ENCODE results near the gene RAPH1. TPM values are rescaled to one million over a fixed set of nuclear protein-coding genes. Genes with fewer than 3 reads are reported as not detected.

RAPH1 gene
- total and polyA plus RNA-seq, 3 experiments from 2014 or later: 2.8 to 3.5 TPM; not detected in 1

- no peak overlapping the region for H3K27ac ChIP-seq (ENCODE audit: low read depth, low read length)
- H3K4me1 ChIP-seq (ENCODE audit: insufficient read depth, low read length): no peaks in the 10 kb centered on the region
- peaks cover 1 to 4% of the 10 kb centered on the region in 2 donors for H3K27me3 Mint-ChIP-seq
- ChIA-PET CTCF (no interaction called here), POLR2A (no interaction called here)
- no peaks in the 10 kb centered on the region for H3K27me3 ChIP-seq (ENCODE audit: insufficient read depth, low read length, poor library complexity, severe bottlenecking)
- H3K36me3 Mint-ChIP-seq: peaks cover 0 to 1% (median 0%) of the 10 kb centered on the region in 3 donors
- no peak overlapping the region for H3K27ac Mint-ChIP-seq
- no peaks in the 10 kb centered on the region for H3K36me3 ChIP-seq (ENCODE audit: insufficient read depth, low read length)
- no peaks in the 10 kb centered on the region for H3K9me3 ChIP-seq (ENCODE audit: low read length)
- H3K9me3 Mint-ChIP-seq: no peaks in the 10 kb centered on the region
- H3K4me1 Mint-ChIP-seq: no peaks in the 10 kb centered on the region
- no peak overlapping the region for H3K4me3 ChIP-seq (ENCODE audit: low read length)
- H3K4me3 Mint-ChIP-seq: no peak overlapping the region
- no peak for DNase-seq
Measured at GRCh38 chr2:203471323-203471722, 63.8 kb downstream of the RAPH1 start.

- peaks cover 1 to 7% of the 10 kb centered on the region in 2 donors for H3K27me3 Mint-ChIP-seq
- Histone ChIP-seq H3K27me3 (ENCODE audit: insufficient read depth, low read length, poor library complexity, severe bottlenecking) (no peaks in the 10 kb centered on the region), H3K27ac (ENCODE audit: low read depth, low read length) (no peak overlapping the region), H3K4me3 (ENCODE audit: low read length) (no peak overlapping the region), H3K9me3 (ENCODE audit: low read length) (no peaks in the 10 kb centered on the region), H3K4me1 (ENCODE audit: insufficient read depth, low read length) (no peaks in the 10 kb centered on the region), H3K36me3 (ENCODE audit: insufficient read depth, low read length) (no peaks in the 10 kb centered on the region)
- no peak overlapping the region for H3K27ac Mint-ChIP-seq
- H3K4me3 Mint-ChIP-seq: no peak overlapping the region
- no peaks in the 10 kb centered on the region for H3K4me1 Mint-ChIP-seq
- POLR2A ChIA-PET: no interaction called here
- H3K9me3 Mint-ChIP-seq: no peaks in the 10 kb centered on the region
- DNase-seq: no peak
- CTCF ChIA-PET: no interaction called here
- H3K36me3 Mint-ChIP-seq: peaks cover 0 to under 1% (median 0%) of the 10 kb centered on the region in 3 donors
Measured at GRCh38 chr2:203470371-203470770, 64.7 kb downstream of the RAPH1 start.

- ChIA-PET CTCF (interaction anchor here (0.7 kb wide), 1 partner anchor 15 kb away, joined by 4 read pairs; no protein-coding TSS in a partner anchor), POLR2A (no interaction called here)
- no peaks in the 10 kb centered on the region for H3K36me3 Mint-ChIP-seq
- H3K9me3 Mint-ChIP-seq: no peaks in the 10 kb centered on the region
- DNase-seq: no peak
- H3K27me3 Mint-ChIP-seq: peaks cover 1 to 7% of the 10 kb centered on the region in 2 donors
- no peaks in the 10 kb centered on the region for H3K4me1 ChIP-seq (ENCODE audit: insufficient read depth, low read length)
- no peak overlapping the region for H3K27ac ChIP-seq (ENCODE audit: low read depth, low read length)
- no peak overlapping the region for H3K4me3 ChIP-seq (ENCODE audit: low read length)
- no peaks in the 10 kb centered on the region for H3K36me3 ChIP-seq (ENCODE audit: insufficient read depth, low read length)
- no peak overlapping the region for H3K4me3 Mint-ChIP-seq
- H3K27me3 ChIP-seq (ENCODE audit: insufficient read depth, low read length, poor library complexity, severe bottlenecking): no peaks in the 10 kb centered on the region
- H3K9me3 ChIP-seq (ENCODE audit: low read length): no peaks in the 10 kb centered on the region
- no peak overlapping the region for H3K27ac Mint-ChIP-seq
- no peaks in the 10 kb centered on the region for H3K4me1 Mint-ChIP-seq
Measured at GRCh38 chr2:203469546-203469945, 65.6 kb downstream of the RAPH1 start.

GRCh38 chr2:203463266-203463678 is 71.8 kb downstream of the RAPH1 start:
- Histone ChIP-seq H3K36me3 (ENCODE audit: insufficient read depth, low read length) (no peaks in the 10 kb centered on the region), H3K4me3 (ENCODE audit: low read length) (no peak overlapping the region), H3K27ac (ENCODE audit: low read depth, low read length) (no peak overlapping the region), H3K27me3 (ENCODE audit: insufficient read depth, low read length, poor library complexity, severe bottlenecking) (no peaks in the 10 kb centered on the region), H3K9me3 (ENCODE audit: low read length) (no peaks in the 10 kb centered on the region), H3K4me1 (ENCODE audit: insufficient read depth, low read length) (no peaks in the 10 kb centered on the region)
- peak overlapping the region in 1 of 8 donors; percentile 58 for H3K27ac Mint-ChIP-seq
- POLR2A ChIA-PET: no interaction called here
- no peaks in the 10 kb centered on the region for H3K4me1 Mint-ChIP-seq
- CTCF ChIA-PET: no interaction called here
- no peaks in the 10 kb centered on the region for H3K9me3 Mint-ChIP-seq
- no peak for DNase-seq
- H3K27me3 Mint-ChIP-seq: peaks cover 0 to 7% of the 10 kb centered on the region in 2 donors
- H3K36me3 Mint-ChIP-seq: no peaks in the 10 kb centered on the region
- H3K4me3 Mint-ChIP-seq: no peak overlapping the region

- CTCF ChIA-PET: interaction anchor here (0.6 kb wide), 1 partner anchor 134 kb away, joined by 3 read pairs; no protein-coding TSS in a partner anchor
- Mint-ChIP-seq H3K4me1 (no peaks in the 10 kb centered on the region), H3K9me3 (no peaks in the 10 kb centered on the region), H3K36me3 (no peaks in the 10 kb centered on the region), H3K27ac (no peak overlapping the region), H3K4me3 (no peak overlapping the region), H3K27me3 (peaks cover 0 to 7% of the 10 kb centered on the region in 2 donors)
- Histone ChIP-seq H3K4me3 (ENCODE audit: low read length) (no peak overlapping the region), H3K9me3 (ENCODE audit: low read length) (no peaks in the 10 kb centered on the region), H3K4me1 (ENCODE audit: insufficient read depth, low read length) (no peaks in the 10 kb centered on the region), H3K27me3 (ENCODE audit: insufficient read depth, low read length, poor library complexity, severe bottlenecking) (no peaks in the 10 kb centered on the region), H3K27ac (ENCODE audit: low read depth, low read length) (no peak overlapping the region), H3K36me3 (ENCODE audit: insufficient read depth, low read length) (no peaks in the 10 kb centered on the region)
- POLR2A ChIA-PET: no interaction called here
- DNase-seq: no peak
Measured at GRCh38 chr2:203462308-203462707, 72.8 kb downstream of the RAPH1 start.

GRCh38 chr2:203461746-203462145 is 73.4 kb downstream of the RAPH1 start:
- Histone ChIP-seq H3K4me3 (ENCODE audit: low read length) (no peak overlapping the region), H3K9me3 (ENCODE audit: low read length) (no peaks in the 10 kb centered on the region), H3K27me3 (ENCODE audit: insufficient read depth, low read length, poor library complexity, severe bottlenecking) (no peaks in the 10 kb centered on the region), H3K36me3 (ENCODE audit: insufficient read depth, low read length) (no peaks in the 10 kb centered on the region), H3K27ac (ENCODE audit: low read depth, low read length) (no peak overlapping the region), H3K4me1 (ENCODE audit: insufficient read depth, low read length) (no peaks in the 10 kb centered on the region)
- Mint-ChIP-seq H3K9me3 (no peaks in the 10 kb centered on the region), H3K4me1 (no peaks in the 10 kb centered on the region), H3K27ac (no peak overlapping the region), H3K27me3 (peaks cover 0 to 7% of the 10 kb centered on the region in 2 donors), H3K4me3 (no peak overlapping the region), H3K36me3 (no peaks in the 10 kb centered on the region)
- ChIA-PET CTCF (interaction anchor here (0.6 kb wide), 1 partner anchor 134 kb away, joined by 3 read pairs; no protein-coding TSS in a partner anchor), POLR2A (no interaction called here)
- DNase-seq: no peak

- no peak overlapping the region for H3K27ac Mint-ChIP-seq
- H3K27me3 Mint-ChIP-seq: no peaks in the 10 kb centered on the region
- no peaks in the 10 kb centered on the region for H3K36me3 Mint-ChIP-seq
- H3K36me3 ChIP-seq (ENCODE audit: insufficient read depth, low read length): no peaks in the 10 kb centered on the region
- H3K27me3 ChIP-seq (ENCODE audit: insufficient read depth, low read length, poor library complexity, severe bottlenecking): no peaks in the 10 kb centered on the region
- CTCF ChIA-PET: interaction anchor here (1.3 to 2.7 kb wide), 3 partner anchors 11 to 359 kb away, joined by 4 to 8 read pairs (median 8); no protein-coding TSS in a partner anchor
- H3K27ac ChIP-seq (ENCODE audit: low read depth, low read length): no peak overlapping the region
- no peaks in the 10 kb centered on the region for H3K4me1 ChIP-seq (ENCODE audit: insufficient read depth, low read length)
- POLR2A ChIA-PET: no interaction called here
- DNase-seq: no peak
- no peaks in the 10 kb centered on the region for H3K9me3 ChIP-seq (ENCODE audit: low read length)
- peaks cover 0 to 6% (median 0%) of the 10 kb centered on the region in 3 donors for H3K4me1 Mint-ChIP-seq
- H3K9me3 Mint-ChIP-seq: no peaks in the 10 kb centered on the region
- no peak overlapping the region for H3K4me3 Mint-ChIP-seq
- H3K4me3 ChIP-seq (ENCODE audit: low read length): no peak overlapping the region
Measured at GRCh38 chr2:203455209-203455608, 79.9 kb downstream of the RAPH1 start.

GRCh38 chr2:203453858-203454451 is 81.1 kb downstream of the RAPH1 start:
- no peak overlapping the region for H3K27ac ChIP-seq (ENCODE audit: low read depth, low read length)
- H3K36me3 ChIP-seq (ENCODE audit: insufficient read depth, low read length): no peaks in the 10 kb centered on the region
- Mint-ChIP-seq H3K4me1 (peaks cover 0 to 6% (median 0%) of the 10 kb centered on the region in 3 donors), H3K36me3 (no peaks in the 10 kb centered on the region), H3K4me3 (no peak overlapping the region), H3K9me3 (no peaks in the 10 kb centered on the region), H3K27me3 (no peaks in the 10 kb centered on the region), H3K27ac (no peak overlapping the region)
- ChIA-PET CTCF (interaction anchor here (0.8 to 2.7 kb wide), 8 partner anchors 11 to 361 kb away, joined by 3 to 8 read pairs (median 4); no protein-coding TSS in a partner anchor), POLR2A (no interaction called here)
- H3K4me3 ChIP-seq (ENCODE audit: low read length): no peak overlapping the region
- H3K27me3 ChIP-seq (ENCODE audit: insufficient read depth, low read length, poor library complexity, severe bottlenecking): no peaks in the 10 kb centered on the region
- H3K4me1 ChIP-seq (ENCODE audit: insufficient read depth, low read length): no peaks in the 10 kb centered on the region
- peak in 3 of 5 donors; percentile 9 to 26 (median 17) for DNase-seq
- no peaks in the 10 kb centered on the region for H3K9me3 ChIP-seq (ENCODE audit: low read length)
